GM12878 (cell line): Measurements from ENCODE around the gene SEPTIN5. TPM values are rescaled to one million over a fixed set of nuclear protein-coding genes. Genes with fewer than 3 reads are reported as not detected.

ENCODE experiments used
- ATAC-seq: fragments of 200-7000 bp; cut with Tn5 transposase; 3 replicates; pipeline ENCODE4 v1.9.1; 2020; ENCODE audit warnings: mild to moderate bottlenecking, moderate library complexity
- BruUV-seq: library from RNA; stranded (reverse); fragments of 400-500 nt; replicated peaks from 2 replicates; lab custom pipeline; 2021; lab: Mats Ljungman, UMichigan
- CTCF ChIA-PET: fragments of 300-600 bp; sonication (Branson Sonifier 250); formaldehyde crosslinking; extraction: SDS; loops from one replicate; lab custom pipeline; 2021; ENCODE audit warnings: inconsistent platforms; lab: Yijun Ruan, JAX
- POLR2A ChIA-PET: fragments of 350-600 bp; formaldehyde crosslinking; extraction: SDS; loops from one replicate; lab custom pipeline; 2021; ENCODE audit warnings: inconsistent platforms; lab: Charles Lee
- RAD21 ChIA-PET: fragments of 300-600 bp; sonication (Branson Sonifier 250); formaldehyde crosslinking; loops from one replicate; lab custom pipeline; 2023; ENCODE audit warnings: antibody characterized with exemption; ENCODE audit not compliant: unreplicated experiment; lab: Charles Lee
- SMC1A ChIA-PET: fragments of 300-600 bp; sonication (Branson Sonifier 250); formaldehyde crosslinking; loops from one replicate; lab custom pipeline; 2023; ENCODE audit not compliant: unreplicated experiment, uncharacterized antibody; lab: Charles Lee
- DNase-seq: peaks from one replicate; pipeline ENCODE4 v3.0.0-alpha.2; 2011; ENCODE audit warnings: low read depth, low spot score
- FAIRE-seq: peaks from 3 replicates; lab custom pipeline; 2011; peaks lifted over from hg19 to GRCh38; lab: Jason Lieb, UNC
- H2AFZ ChIP-seq: 2 replicates; pipeline ENCODE4 v1.6.0; 2011; ENCODE audit warnings: low read depth, low read length, control low read depth; ENCODE audit not compliant: control insufficient read depth
- H3K27ac ChIP-seq: 2 replicates; pipeline ENCODE4 v1.5.1; 2011; ENCODE audit warnings: control low read depth; ENCODE audit not compliant: control insufficient read depth, insufficient read depth
- H3K27me3 ChIP-seq, 2 experiments: replicated peaks in 1 of 2; 2 replicates each; pipeline versions ENCODE4 v1.6.0 to v1.6.1; 2011; ENCODE audit warnings: low read length in 1 of 2; ENCODE audit not compliant: control insufficient read depth in 2 of 2, insufficient read depth in 2 of 2
- H3K36me3 ChIP-seq, 2 experiments: 2 replicates each; pipeline ENCODE4 v1.5.1; 2011; ENCODE audit warnings: low read length in 1 of 2; ENCODE audit not compliant: control insufficient read depth in 2 of 2, insufficient read depth in 2 of 2
- H3K4me1 ChIP-seq: 2 replicates; pipeline ENCODE4 v1.6.1; 2011; ENCODE audit warnings: mild to moderate bottlenecking, low read length, moderate library complexity, mixed read lengths; ENCODE audit not compliant: control insufficient read depth, insufficient read depth
- H3K4me2 ChIP-seq: 2 replicates; pipeline ENCODE4 v1.6.0; 2011; ENCODE audit warnings: control low read depth; ENCODE audit not compliant: control insufficient read depth, insufficient read depth
- H3K4me3 ChIP-seq: fragments of 200-600 bp; sonication (generic); 2 replicates; pipeline ENCODE4 v1.5.1; 2016
- H3K79me2 ChIP-seq: 2 replicates; pipeline ENCODE4 v1.6.0; 2011; ENCODE audit warnings: low read length; ENCODE audit not compliant: control insufficient read depth, insufficient read depth
- H3K9ac ChIP-seq: 2 replicates; pipeline ENCODE4 v1.8.0; 2011; ENCODE audit warnings: low read length, control low read depth, mixed read lengths; ENCODE audit not compliant: control insufficient read depth, insufficient read depth
- H3K9me3 ChIP-seq: replicated peaks from 3 replicates; pipeline ENCODE4 v1.5.1; 2011; ENCODE audit warnings: mild to moderate bottlenecking, low read length; ENCODE audit not compliant: control insufficient read depth, insufficient read depth
- H4K20me1 ChIP-seq: 2 replicates; pipeline ENCODE4 v1.6.0; 2011; ENCODE audit not compliant: control insufficient read depth, insufficient read depth
- IKZF2 ChIP-seq, 2 experiments: fragments of 450-650 bp; IDR thresholded peaks; 2 replicates each; pipeline ENCODE4 v1.6.1; 2017; ENCODE audit warnings: mild to moderate bottlenecking in 2 of 2, moderate library complexity in 2 of 2
- KAT2A ChIP-seq: conservative IDR thresholded peaks from 2 replicates; pipeline ENCODE4 v1.6.1; 2011; ENCODE audit warnings: low read depth, low read length; ENCODE audit not compliant: control insufficient read depth
- KLF5 ChIP-seq: fragments of 450-650 bp; IDR thresholded peaks from 2 replicates; pipeline ENCODE4 v1.6.1; 2014; ENCODE audit warnings: mild to moderate bottlenecking; ENCODE audit not compliant: partially characterized antibody
- NR2F1 ChIP-seq: fragments of 450-650 bp; conservative IDR thresholded peaks from 2 replicates; pipeline ENCODE4 v1.6.1; 2017; ENCODE audit warnings: mild to moderate bottlenecking
- POLR2A ChIP-seq: IDR thresholded peaks from 2 replicates; pipeline ENCODE4 v1.6.1; 2011; ENCODE audit warnings: low read depth, mild to moderate bottlenecking, low read length
- POU2F2 ChIP-seq: IDR thresholded peaks from 3 replicates; pipeline ENCODE4 v1.6.1; 2011; ENCODE audit warnings: low read depth, mild to moderate bottlenecking, low read length, borderline replicate concordance
- ZNF24 ChIP-seq: fragments of 450-650 bp; IDR thresholded peaks from 2 replicates; pipeline ENCODE4 v1.6.1; 2017; ENCODE audit warnings: antibody characterized with exemption, mild to moderate bottlenecking
- WGBS: methylation state at CpG from one replicate; pipeline ENCODE4 v1.1.6; 2016; ENCODE audit warnings: low lambda C conversion rate; ENCODE audit not compliant: insufficient replicate concordance, insufficient coverage; ENCODE audit errors: missing lambda C conversion rate; 5-methylcytosine and 5-hydroxymethylcytosine counted together
- in situ Hi-C: fragments of 300-500 bp; cut with MboI; formaldehyde crosslinking; loops from 9 replicates; pipeline ENCODE4 v1.14.3; 2018; ENCODE audit warnings: mixed read lengths
- intact Hi-C: fragments of 100-400 bp; cut with micrococcal nuclease; formaldehyde crosslinking; loops from one replicate; pipeline ENCODE4 v1.14.2; 2022; ENCODE audit not compliant: unreplicated experiment
- polyA plus RNA-seq, 11 experiments: library from polyadenylated mRNA; depleted of rRNA in 4 of 11; unstranded in 6 of 11; stranded (reverse) in 5 of 11; fragments of >200 nt; fragmentation: Nextera tagmentation in 4 of 11; fragmentation: Illumina TruSeq in 1 of 11; extraction: Ambion mirVana in 4 of 11; extraction: Trizol in 1 of 11; gene quantifications; 1 replicate in 1 of 11; 2 replicates in 10 of 11; pipeline versions ENCODE4 v1.2.1 to v1.2.3, GENCODE V29; 2011 to 2016; ENCODE audit warnings: inconsistent platforms in 2 of 11, missing spikeins in 2 of 11, low read depth in 1 of 11
- total RNA-seq, 4 experiments: library from RNA; depleted of rRNA in 3 of 4; stranded (reverse); fragments of >200 nt in 3 of 4; fragmentation: Illumina TruSeq in 1 of 4; extraction: Trizol in 1 of 4; gene quantifications; 2 replicates each; pipeline versions ENCODE4 v1.2.1 to v1.2.3, GENCODE V29; 2013 to 2021
- TF ChIP-seq, protein P1 (sequence below): fragments of 150-350 bp; IDR thresholded peaks from 2 replicates; pipeline ENCODE4 v1.6.1; 2016; ENCODE audit warnings: low read depth, low read length
- TF ChIP-seq, protein P2 (sequence below): fragments of 450-650 bp; IDR thresholded peaks from 2 replicates; pipeline ENCODE4 v1.6.1; 2018; ENCODE audit warnings: mild to moderate bottlenecking, low read depth, moderate library complexity; ENCODE audit not compliant: partially characterized antibody
- TF ChIP-seq, protein P3 (sequence below): IDR thresholded peaks from 2 replicates; pipeline ENCODE4 v1.6.1; 2012; ENCODE audit warnings: low read length, inconsistent platforms
- TF ChIP-seq, protein P4 (sequence below): fragments of 450-650 bp; IDR thresholded peaks from 2 replicates; pipeline ENCODE4 v1.6.1; 2017; ENCODE audit warnings: mild to moderate bottlenecking, moderate library complexity

The SEPTIN5 gene
- total and polyA plus RNA-seq, 10 of the 15 experiments (the other 5 are each of a cell fraction or from before 2014, with no cell fraction given), result 0.13 to 1.1 (median 0.34) TPM; not detected in 5

DNA sequence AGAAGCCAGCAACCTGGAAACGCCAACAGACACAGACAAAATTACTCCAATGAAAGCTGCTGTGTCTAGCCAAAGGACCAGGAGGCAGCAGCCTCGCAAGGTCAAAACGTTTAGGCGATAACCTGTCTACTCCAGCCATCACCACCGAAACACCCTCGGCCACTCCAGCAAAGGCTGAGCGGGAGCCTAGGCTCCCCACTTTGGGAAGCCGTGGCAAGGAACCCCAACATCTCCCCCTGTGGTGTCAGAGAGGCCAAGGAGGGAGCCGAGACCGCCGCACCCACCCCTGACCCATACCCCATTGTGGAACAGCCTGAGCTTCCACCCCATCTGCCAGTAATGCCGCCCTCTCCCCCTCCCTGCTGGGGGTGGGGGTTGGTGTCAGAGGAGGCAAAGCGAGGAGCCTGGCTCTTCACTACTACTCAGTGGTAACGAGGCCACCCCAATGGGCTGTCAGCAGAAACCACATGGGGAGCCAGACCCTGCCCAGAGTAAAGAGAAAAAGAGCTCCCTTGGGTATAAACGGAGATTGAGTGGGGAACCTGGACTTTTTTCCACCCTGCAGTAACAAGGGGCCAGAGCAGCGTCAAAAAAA is 33.9 kb upstream of the SEPTIN5 start:
- DNase-seq (no peak), FAIRE-seq (no peak), ATAC-seq (no peak)
- no peaks in the 10 kb centered on the region for H3K27me3 ChIP-seq
- SMC1A ChIA-PET, result no interaction called here
- H3K4me1 ChIP-seq, result no peaks in the 10 kb centered on the region
- 57% methylated on average over 16 of the region's 16 CpGs for WGBS
- no peaks in the 10 kb centered on the region for H4K20me1 ChIP-seq
- no peak overlapping the region for H3K4me2 ChIP-seq
- no peaks in the 10 kb centered on the region for H3K9me3 ChIP-seq
- BruUV-seq, result no TSS peak
- POLR2A ChIA-PET, result no interaction called here
- no peak for TF ChIP-seq ZNF24
- TF ChIP-seq, protein P1, sequence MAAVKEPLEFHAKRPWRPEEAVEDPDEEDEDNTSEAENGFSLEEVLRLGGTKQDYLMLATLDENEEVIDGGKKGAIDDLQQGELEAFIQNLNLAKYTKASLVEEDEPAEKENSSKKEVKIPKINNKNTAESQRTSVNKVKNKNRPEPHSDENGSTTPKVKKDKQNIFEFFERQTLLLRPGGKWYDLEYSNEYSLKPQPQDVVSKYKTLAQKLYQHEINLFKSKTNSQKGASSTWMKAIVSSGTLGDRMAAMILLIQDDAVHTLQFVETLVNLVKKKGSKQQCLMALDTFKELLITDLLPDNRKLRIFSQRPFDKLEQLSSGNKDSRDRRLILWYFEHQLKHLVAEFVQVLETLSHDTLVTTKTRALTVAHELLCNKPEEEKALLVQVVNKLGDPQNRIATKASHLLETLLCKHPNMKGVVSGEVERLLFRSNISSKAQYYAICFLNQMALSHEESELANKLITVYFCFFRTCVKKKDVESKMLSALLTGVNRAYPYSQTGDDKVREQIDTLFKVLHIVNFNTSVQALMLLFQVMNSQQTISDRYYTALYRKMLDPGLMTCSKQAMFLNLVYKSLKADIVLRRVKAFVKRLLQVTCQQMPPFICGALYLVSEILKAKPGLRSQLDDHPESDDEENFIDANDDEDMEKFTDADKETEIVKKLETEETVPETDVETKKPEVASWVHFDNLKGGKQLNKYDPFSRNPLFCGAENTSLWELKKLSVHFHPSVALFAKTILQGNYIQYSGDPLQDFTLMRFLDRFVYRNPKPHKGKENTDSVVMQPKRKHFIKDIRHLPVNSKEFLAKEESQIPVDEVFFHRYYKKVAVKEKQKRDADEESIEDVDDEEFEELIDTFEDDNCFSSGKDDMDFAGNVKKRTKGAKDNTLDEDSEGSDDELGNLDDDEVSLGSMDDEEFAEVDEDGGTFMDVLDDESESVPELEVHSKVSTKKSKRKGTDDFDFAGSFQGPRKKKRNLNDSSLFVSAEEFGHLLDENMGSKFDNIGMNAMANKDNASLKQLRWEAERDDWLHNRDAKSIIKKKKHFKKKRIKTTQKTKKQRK, result no peak
- TF ChIP-seq, protein P2, sequence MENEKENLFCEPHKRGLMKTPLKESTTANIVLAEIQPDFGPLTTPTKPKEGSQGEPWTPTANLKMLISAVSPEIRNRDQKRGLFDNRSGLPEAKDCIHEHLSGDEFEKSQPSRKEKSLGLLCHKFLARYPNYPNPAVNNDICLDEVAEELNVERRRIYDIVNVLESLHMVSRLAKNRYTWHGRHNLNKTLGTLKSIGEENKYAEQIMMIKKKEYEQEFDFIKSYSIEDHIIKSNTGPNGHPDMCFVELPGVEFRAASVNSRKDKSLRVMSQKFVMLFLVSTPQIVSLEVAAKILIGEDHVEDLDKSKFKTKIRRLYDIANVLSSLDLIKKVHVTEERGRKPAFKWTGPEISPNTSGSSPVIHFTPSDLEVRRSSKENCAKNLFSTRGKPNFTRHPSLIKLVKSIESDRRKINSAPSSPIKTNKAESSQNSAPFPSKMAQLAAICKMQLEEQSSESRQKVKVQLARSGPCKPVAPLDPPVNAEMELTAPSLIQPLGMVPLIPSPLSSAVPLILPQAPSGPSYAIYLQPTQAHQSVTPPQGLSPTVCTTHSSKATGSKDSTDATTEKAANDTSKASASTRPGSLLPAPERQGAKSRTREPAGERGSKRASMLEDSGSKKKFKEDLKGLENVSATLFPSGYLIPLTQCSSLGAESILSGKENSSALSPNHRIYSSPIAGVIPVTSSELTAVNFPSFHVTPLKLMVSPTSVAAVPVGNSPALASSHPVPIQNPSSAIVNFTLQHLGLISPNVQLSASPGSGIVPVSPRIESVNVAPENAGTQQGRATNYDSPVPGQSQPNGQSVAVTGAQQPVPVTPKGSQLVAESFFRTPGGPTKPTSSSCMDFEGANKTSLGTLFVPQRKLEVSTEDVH, result no peak
- no peak for TF ChIP-seq POLR2A
- TF ChIP-seq, protein P3, sequence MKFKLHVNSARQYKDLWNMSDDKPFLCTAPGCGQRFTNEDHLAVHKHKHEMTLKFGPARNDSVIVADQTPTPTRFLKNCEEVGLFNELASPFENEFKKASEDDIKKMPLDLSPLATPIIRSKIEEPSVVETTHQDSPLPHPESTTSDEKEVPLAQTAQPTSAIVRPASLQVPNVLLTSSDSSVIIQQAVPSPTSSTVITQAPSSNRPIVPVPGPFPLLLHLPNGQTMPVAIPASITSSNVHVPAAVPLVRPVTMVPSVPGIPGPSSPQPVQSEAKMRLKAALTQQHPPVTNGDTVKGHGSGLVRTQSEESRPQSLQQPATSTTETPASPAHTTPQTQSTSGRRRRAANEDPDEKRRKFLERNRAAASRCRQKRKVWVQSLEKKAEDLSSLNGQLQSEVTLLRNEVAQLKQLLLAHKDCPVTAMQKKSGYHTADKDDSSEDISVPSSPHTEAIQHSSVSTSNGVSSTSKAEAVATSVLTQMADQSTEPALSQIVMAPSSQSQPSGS, result no peak
- no peak for TF ChIP-seq NR2F1
- TF ChIP-seq POU2F2, result no peak
- TF ChIP-seq, protein P4, sequence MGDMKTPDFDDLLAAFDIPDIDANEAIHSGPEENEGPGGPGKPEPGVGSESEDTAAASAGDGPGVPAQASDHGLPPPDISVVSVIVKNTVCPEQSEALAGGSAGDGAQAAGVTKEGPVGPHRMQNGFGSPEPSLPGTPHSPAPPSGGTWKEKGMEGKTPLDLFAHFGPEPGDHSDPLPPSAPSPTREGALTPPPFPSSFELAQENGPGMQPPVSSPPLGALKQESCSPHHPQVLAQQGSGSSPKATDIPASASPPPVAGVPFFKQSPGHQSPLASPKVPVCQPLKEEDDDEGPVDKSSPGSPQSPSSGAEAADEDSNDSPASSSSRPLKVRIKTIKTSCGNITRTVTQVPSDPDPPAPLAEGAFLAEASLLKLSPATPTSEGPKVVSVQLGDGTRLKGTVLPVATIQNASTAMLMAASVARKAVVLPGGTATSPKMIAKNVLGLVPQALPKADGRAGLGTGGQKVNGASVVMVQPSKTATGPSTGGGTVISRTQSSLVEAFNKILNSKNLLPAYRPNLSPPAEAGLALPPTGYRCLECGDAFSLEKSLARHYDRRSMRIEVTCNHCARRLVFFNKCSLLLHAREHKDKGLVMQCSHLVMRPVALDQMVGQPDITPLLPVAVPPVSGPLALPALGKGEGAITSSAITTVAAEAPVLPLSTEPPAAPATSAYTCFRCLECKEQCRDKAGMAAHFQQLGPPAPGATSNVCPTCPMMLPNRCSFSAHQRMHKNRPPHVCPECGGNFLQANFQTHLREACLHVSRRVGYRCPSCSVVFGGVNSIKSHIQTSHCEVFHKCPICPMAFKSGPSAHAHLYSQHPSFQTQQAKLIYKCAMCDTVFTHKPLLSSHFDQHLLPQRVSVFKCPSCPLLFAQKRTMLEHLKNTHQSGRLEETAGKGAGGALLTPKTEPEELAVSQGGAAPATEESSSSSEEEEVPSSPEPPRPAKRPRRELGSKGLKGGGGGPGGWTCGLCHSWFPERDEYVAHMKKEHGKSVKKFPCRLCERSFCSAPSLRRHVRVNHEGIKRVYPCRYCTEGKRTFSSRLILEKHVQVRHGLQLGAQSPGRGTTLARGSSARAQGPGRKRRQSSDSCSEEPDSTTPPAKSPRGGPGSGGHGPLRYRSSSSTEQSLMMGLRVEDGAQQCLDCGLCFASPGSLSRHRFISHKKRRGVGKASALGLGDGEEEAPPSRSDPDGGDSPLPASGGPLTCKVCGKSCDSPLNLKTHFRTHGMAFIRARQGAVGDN, result no peak
- TF ChIP-seq IKZF2 (IDR thresholded peaks at IDR 0.05), result no peak
- no peak for TF ChIP-seq KLF5
- no peak for TF ChIP-seq KAT2A
- RAD21 ChIA-PET, result interaction anchor here (1.2 kb wide), 1 partner anchor 201 kb away, joined by 3 read pairs; the partner anchor contains the start of genes CDC45 and UFD1
- no peak overlapping the region for H3K4me3 ChIP-seq
- CTCF ChIA-PET, result interaction anchor here (0.7 to 1.5 kb wide), 6 partner anchors 12 to 230 kb away, joined by 3 to 5 read pairs (median 3); no protein-coding TSS in a partner anchor
- no peaks in the 10 kb centered on the region for H3K79me2 ChIP-seq
- no peak overlapping the region for H3K9ac ChIP-seq
- in situ Hi-C loops (no loop called here), intact Hi-C loops (no loop called here)
- no peak overlapping the region for H2AFZ ChIP-seq
- H3K27ac ChIP-seq, result no peak overlapping the region
- no peaks in the 10 kb centered on the region for H3K36me3 ChIP-seq
